GM19043 (cell line): ENCODE results near the gene NEMP1.
"Not testable (repeated sequence)": the region's sequence is repeated elsewhere in the genome, so short reads cannot be mapped to it uniquely, and the experiment has no call there.

ENCODE experiments used
- ATAC-seq: cut with Tn5 transposase; IDR thresholded peaks from one replicate; pipeline ENCODE4 v1.9.1; 2021; ENCODE audit warnings: low read depth; ENCODE audit not compliant: unreplicated experiment

NEMP1 gene

DNA sequence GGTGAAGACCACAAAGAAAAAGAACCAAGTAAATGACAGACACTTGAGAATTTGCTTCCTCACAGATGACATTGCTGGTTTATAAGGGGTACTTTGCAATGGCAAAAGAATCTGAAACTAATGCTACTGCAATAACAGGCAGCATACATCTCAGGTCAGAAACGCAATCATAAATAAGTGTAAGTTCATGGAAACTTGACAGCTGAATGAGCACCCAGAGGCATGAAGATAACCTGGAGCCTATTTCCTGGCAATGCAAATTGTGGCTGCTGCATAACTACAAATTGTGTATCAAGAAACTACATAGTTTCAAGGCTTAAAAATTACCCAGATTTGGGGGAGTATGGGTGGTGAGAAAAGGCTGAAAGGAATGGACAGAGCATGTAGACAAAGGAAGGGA, 20.1 kb downstream of the NEMP1 start:
- no peak for ATAC-seq

DNA sequence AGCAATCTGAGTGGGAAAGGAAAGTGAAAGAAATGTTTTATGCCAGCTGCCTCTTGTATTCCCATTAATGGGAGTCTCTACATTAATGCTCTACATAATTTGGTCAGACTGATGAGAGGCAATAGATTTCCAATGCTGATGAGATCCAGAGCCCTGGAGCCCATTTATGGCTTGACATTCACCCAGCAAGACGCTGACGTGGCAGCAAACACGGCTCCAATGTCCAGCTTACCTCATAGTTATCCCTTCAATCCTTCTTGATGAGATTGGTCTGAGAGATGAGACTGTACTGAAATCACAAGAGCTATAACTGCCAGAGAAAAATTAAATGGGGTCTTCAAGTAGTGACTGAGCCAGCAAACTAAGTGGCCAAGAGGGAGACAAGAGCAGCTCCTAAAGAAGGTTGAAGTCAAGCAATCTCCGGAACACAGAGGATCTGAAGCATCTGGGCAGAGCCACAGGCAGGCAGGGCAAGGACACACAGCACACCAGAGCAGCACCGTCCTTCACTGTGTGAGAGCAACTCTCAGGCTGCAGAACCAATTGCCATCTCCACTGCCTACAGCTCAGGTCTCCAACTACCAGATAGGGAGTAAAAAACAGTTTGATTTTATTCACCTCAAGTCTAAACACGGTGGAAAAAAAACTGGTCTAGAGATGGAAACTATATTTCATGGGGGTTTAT, 21.4 kb downstream of the NEMP1 start:
- ATAC-seq: no peak

DNA sequence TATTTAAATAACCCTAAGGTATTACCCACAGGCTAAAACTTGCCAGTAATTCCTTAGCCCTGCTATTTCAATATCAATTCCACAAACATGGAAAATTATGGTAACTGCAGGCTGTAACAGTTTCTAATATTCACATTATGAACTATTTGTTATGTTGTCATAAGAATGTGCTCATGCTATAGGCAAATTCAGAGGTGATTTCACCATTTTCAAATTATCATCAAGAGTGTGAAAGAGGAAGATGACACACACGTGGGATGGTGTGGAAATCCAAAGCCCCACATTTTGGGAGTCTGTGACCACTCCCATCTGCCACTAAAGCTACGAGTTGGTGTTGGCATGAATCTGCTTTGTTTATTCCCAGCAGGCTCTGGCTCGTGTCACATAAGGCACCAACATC, 22.8 kb downstream of the NEMP1 start:
- ATAC-seq: no peak

DNA sequence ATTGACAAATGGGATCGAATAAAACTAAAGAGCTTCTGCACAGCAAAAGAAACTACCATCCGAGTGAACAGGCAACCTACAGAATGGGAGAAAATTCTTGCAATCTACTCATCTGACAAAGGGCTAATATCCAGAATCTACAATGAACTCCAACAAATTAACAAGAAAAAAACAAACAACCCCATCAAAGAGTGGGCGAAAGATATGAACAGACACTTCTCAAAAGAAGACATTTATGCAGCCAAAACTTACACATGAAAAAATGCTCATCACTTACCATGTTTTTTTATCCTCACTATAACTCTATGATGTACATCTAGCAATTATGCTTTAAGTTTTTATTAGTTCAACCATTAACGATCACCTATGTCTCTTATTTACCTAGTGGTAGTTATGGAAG, 24.7 kb downstream of the NEMP1 start:
- not testable (repeated sequence) for ATAC-seq

DNA sequence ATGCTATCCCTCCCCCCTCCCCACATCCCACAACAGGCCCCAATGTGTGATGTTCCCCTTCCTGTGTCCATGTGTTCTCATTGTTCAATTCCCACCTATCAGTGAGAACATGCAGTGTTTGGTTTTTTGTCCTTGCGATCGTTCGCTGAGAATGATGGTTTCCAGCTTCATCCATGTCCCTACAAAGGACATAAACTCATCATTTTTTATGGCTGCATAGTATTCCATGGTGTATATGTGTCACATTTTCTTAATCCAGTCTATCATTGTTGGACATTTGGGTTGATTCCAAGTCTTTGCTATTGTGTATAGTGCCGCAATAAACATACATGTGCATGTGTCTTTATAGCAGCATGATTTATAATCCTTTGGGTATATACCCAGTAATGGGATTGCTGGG, 25.4 kb downstream of the NEMP1 start:
- ATAC-seq: not testable (repeated sequence)

DNA sequence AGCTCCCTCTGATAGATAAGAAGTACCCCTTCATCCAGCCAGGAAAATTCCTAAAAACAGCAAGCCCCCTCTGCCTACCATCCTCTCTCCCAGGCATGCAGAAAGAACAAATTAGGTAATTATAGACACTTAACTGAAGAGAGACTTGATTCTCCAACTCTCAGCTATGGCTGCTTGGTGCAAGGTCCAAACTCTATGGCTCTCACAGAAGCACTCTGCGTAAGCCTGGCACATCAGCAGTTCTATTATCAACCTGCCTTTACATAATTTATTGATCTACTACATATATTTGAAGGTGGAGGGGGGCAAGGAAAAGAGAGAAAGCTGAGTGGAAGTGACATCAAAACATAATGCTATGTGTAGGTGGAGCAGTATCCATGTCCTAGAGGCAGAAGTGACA, 27.6 kb downstream of the NEMP1 start:
- ATAC-seq: no peak

DNA sequence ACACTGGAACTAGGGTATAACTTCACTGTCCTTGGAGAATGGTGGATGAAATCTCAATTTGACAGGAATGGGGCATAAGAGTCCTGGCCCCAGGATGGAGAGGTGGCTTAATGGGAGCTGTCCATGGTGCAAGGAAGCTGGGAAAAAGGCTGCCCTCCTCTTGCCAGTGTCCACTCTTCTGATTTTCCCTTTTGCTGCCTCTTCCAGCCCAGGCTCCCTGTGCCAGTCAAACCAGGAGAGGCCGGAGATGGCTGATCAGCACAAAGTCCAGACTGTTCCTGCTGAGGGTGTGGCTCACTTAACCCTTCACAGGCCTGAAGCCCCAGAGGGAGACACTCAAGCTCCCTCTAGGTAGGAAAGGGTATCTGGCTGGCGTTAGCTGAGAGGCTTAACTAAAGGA, 28.7 kb downstream of the NEMP1 start, which contains the start of gene MYO1A:
TSS of gene MYO1A (minus strand) at position 240 of the 400 bp plus-strand sequence. CDS start 1,806 bp downstream, outside the sequence.
- ATAC-seq: no peak

DNA sequence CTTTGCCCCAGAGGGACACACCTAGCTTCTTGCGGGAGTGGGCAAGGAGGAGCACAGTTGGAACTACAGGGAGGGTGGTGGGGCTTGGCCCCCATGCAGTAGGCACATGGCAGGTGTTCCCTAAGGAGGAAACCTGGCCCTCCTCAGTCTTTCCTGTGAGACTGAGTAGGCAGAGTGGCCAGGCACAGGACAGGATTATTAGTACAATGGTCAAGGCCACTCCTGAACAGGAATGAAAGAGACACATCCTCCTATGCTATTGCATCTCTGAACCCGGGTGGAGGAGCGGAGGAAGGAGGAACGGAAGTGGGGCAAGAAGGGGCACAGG, 29.5 kb downstream of the NEMP1 start:
- no peak for ATAC-seq

DNA sequence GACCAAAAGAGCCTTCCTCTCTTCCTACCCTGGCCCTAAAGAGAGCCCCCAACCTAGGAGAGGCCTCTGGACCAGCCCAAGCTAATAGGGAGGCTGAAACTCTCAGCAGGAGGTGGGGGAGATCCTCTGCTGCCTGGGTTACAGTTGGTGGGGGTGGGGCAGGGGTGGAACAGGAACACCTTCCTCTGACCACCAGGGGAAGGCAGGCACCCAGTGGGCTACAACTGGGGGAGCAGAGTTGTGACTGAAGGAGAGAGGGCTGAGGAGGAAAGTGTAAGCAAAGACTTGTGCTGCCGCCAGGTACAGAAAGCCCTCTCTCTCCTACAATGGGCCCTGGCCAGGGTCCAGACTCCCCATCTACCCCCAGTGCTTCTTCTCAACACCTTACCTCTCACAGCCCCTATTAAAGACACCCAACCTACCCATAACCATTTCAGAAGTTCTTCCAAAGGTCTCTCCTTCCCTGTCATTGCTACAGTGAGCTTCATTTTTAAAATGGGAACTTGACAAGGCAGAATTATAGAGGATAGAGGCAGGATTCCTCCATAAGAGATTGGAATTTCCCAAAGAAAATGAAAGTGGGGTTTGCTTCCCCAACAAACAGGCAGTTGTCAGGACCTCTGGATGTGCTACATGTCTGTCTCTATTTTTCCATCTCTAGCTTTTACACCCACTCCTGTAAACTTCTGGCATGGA, 30.0 kb downstream of the NEMP1 start:
- ATAC-seq: no peak

DNA sequence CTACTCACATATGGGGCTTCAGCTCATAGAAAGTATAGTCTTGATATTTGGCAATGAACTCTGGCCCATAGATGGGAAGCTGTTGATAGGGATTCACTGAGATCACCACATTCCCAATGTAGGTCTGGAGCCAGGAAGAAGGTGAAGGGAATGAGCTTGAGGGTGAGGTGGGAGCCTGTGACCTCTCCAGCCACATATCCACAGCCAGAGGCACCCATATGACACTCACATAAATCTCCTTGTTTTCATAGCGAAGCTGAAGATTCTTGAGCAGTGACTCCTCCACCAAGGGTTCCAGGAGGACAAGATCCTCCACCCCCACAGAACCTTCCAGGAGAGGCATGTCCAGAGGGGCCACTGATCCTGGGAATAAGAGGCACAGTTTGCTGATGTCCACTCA, 30.6 kb downstream of the NEMP1 start:
- ATAC-seq: no peak

DNA sequence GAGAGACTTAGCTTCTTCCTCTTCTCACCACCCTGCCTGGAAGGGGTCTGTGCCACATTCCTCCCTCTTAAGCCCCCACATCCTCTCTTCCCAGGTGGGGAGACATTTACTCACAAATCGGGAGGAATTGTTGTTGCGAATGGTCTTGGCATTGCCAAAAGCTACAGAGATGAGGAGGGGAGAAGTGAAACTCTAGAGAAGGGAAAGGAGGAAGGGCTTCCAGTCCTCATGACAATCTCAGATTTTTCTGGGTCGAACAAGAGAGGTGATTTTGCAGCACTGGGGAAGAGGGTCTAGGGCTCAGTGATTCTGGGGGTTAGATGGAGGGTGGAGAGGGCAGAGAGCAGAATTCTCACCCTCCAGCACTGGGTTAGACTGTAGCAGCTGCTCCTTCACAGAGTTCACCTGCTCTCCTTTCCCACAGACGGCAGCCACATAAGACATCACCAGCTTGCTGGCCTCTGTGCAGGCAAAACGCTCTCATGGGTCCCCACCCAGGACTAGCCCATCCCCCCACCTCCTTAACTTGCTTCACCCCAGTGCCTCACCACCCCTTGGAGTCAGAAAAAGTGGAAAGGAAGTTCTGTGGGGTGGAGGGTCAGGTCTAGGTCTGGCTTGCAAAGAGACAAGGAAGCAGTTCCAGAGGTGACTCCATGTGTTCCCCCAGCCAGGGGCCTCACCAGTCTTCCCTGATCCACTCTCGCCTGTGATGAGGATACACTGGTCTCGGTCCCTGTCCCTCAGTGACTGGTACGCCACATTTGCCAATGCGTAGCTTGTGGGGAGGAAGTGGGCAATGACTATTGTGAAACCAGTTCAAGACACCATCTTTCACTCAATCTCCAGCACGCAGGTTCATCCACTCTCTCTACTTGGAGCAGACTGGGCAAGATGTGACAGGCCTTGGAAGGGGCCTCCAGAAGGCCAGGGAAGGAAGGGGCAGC, 31.4 kb downstream of the NEMP1 start:
- no peak for ATAC-seq

DNA sequence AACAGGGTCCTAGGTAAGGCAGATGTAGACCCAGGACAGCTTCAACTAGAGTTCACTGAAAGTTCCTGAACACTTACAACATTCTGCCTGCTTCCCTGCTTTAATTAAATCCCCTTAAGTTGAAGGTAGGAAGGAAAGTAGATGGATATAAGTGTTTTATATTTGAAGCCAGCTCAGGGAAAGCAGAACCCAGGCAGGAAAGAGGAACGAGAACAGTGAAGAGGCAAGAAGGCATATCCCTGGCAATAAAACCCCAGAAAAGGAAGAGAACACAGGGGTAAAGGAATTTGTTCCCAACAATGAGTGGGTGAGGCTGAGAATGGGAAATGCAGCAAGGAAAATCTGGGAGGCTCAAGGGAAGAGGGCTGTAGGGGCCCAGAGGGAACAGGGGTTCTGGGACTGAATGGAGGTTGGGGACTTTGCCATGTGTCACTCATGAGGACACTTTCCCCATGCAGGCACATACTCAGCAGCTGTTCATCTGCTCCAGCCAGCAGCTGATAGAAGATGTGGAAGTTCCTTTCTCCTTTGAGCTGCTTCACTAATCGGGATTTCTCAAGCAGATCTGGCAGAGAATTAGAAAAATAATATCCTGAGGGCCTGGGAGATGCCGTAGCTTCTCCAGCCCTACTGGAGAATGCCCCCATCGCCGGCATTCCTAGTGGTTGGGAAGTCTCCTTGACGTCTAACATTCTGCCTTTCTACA, 32.4 kb downstream of the NEMP1 start:
- ATAC-seq: no peak

DNA sequence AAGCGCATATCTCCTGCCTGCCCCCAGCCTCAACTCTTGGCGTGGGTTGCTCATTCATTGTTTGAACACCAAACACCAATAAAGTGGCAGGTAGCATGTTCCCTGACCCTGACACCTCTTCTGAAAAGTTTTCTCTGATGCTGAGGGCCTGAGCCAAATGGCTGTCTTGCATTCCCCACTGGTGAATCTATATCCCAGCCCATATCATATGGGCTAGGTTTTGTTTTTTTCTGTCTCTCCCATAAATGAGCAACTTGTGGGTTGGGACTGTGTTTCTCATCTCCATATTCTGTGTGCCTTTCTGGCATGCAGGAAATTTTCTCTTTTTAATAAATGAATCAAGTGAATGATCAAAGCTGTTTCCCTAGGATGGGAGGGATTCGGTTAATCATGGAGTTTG, 33.7 kb downstream of the NEMP1 start:
- ATAC-seq: no peak

DNA sequence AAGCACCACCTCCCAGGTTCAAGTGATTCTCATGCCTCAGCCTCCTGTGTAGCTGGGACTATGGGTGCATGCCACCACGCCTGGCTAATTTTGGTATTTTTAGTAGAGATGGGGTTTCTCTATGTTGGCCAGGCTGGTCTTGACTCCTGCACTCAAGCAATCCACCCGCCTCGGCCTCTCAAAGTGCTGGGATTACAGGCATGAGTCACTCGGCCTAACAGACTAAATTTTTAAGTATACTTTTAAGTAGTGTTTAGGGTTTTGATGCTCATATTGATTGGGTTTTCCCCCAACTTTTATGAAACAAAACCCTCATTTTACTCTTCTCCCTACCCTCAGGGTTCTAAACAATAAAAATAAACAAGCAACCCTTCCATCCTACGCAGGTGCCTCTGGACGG, 34.1 kb downstream of the NEMP1 start:
- no peak for ATAC-seq

DNA sequence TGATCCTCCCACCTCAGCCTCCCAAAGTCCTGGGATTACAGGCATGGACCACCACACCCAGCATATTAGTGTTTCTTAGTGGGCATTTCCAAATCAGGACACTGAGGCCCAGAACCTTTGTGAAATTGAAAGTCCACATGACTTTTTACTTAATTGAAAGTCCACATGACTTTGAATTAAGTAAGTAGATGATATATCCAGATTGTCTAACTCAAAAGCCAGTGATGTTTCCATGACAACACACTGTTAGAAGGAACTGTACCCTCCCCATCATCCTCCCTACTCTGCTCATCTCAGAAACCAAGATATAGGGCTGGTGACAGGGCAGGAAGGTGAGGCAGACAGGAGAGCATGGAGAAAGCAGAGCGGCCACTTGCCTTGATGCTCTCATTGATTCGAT, 35.9 kb downstream of the NEMP1 start:
- no peak for ATAC-seq

DNA sequence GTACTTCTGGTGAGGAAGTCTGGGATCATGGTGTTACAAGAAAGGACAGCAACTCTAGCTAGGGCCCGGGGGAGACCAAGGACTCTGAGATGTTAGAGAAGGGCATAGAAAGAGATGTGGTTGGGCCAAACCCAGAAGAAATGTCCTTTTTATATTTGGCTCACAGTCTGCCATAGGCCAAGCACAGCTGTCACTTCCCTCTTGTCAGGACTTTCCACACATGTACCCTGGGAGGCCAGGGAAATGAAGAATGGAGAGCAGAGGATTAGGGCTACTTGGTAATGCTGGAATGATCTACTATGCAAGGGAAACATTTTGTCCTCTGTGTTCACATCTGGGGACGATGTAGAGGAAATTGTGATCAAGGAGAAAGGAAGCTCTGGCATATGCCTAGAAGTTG, 37.8 kb downstream of the NEMP1 start:
- no peak for ATAC-seq

DNA sequence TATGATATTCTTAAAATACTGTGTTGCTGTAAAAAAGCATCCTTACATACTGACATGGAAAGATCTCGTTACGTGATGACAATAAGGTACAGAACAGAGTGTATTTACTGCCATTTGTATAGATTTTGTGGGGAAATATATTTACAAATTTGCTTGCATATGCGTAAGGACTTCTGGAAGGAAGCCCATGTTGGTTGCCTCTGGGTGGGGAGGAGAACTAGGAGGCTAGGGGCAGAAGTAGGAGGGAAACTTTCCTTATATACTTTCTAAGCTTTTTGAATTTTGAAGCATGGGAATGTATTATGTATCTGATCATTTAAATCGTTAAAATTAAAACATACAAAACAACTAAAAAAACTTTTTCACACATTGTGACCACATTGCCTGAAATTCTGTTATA, 38.4 kb downstream of the NEMP1 start:
- ATAC-seq: no peak

DNA sequence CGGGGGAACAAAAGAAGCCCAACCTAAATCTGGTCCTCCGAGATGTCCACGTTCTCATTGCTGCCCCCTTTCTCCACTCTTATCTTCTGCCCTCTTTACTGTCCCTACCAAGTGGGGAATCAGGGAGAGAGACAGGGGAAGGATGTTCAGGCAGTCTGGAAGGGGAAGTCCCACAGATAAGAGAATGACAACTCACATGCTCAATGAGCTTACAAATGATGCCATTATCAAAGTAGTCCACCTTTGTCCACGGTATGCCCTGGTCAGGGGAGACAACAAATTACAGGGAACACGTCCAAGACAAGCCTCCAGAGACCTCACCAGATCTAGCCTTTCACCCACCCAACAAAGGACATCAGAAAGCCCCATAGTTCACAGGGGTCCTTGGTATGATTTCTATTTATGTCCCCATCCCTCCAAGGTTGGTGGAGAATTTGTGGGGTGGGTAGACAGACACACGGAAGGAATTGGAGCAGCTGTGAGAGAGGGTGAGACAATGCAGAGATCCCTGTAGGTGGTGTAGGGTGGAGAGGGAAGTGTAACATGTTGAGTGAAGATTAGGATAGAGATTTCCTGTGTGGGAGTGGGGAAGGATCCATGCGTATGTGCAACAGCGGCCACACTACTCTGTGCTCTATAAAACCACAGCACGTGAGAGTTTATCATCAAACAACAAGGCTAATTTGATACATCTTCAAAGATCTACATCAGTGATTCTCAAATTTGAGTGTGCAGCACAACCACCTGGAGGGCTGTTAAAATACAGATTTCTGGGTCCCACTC, 39.4 kb downstream of the NEMP1 start:
- ATAC-seq: no peak

DNA sequence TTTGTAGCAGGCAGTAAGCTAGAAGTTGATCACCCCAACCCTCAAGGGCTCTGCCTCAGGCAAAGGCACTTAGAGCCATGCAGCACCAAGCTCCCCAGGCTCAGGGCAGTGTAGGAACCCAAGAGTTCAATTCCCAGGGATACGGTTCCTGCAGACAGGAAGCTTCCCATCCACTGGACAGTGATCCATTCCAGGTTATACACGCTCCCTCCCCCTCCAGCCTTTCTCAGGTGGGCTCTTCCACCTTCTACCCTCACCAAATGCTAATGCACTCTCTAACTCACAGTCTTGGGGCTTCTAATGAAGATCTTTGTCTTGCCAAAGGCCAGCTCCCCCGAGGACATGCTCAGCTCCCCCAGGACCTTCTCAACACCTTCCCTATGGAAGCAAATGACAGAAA, 41.3 kb downstream of the NEMP1 start:
- no peak for ATAC-seq

DNA sequence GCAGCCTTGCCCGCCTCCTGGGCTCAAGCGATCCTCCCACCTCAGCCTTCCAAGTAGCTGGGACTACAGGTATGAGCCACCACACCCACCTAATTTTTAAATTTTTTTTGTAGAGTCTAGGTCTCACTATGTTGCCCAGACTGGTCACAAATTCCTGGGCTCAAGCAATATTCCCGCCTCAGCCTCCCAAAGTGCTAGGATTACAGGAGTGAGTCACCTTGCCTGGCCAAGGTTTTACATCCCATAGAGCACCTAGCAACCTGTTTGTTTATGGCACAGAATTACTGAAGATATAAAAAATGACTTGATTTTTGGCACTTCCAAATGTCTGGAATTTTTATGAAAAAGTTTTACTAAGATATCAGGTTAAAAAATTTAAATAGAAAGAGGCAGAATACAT, 45.2 kb downstream of the NEMP1 start:
- ATAC-seq: no peak
